Breast epithelium (tissue), 3 donors: ENCODE measurements around the gene ZNF175.

Source experiments
- POLR2A ChIP-seq: fragments of 450-650 bp; IDR thresholded peaks from one replicate; pipeline ENCODE4 v1.6.1; 2016; ENCODE audit warnings: antibody characterized with exemption, mild to moderate bottlenecking, moderate library complexity
- TF ChIP-seq, protein P1 (sequence below), 3 donors: fragments of 450-650 bp; IDR thresholded peaks; one replicate each; pipeline ENCODE4 v1.5.1; 2016 to 2017; ENCODE audit warnings: antibody characterized with exemption in 3 of 3, mild to moderate bottlenecking in 3 of 3, moderate library complexity in 3 of 3

DNA sequence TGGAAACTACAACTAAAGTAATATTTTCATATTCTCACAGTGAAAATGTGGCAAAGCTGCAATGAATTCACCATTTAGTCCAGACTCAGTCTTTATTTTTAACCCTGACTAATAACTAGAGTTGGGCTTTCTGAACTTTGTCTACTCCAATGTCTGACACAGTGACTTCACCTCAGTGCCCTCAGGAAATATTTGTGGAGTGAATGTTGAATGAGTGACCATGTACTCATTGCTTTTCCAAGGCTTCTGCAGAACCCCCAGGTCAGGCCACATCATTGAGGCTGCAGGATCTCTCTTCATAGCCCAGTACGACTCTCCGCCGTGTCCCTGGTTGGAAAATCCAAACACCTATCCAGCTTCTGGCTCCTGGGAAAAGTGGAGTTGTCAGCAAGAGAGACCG is 1.8 kb downstream of the ZNF175 start:
- TF ChIP-seq, protein P1, sequence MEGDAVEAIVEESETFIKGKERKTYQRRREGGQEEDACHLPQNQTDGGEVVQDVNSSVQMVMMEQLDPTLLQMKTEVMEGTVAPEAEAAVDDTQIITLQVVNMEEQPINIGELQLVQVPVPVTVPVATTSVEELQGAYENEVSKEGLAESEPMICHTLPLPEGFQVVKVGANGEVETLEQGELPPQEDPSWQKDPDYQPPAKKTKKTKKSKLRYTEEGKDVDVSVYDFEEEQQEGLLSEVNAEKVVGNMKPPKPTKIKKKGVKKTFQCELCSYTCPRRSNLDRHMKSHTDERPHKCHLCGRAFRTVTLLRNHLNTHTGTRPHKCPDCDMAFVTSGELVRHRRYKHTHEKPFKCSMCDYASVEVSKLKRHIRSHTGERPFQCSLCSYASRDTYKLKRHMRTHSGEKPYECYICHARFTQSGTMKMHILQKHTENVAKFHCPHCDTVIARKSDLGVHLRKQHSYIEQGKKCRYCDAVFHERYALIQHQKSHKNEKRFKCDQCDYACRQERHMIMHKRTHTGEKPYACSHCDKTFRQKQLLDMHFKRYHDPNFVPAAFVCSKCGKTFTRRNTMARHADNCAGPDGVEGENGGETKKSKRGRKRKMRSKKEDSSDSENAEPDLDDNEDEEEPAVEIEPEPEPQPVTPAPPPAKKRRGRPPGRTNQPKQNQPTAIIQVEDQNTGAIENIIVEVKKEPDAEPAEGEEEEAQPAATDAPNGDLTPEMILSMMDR (IDR thresholded peaks at IDR 0.05), result no peak
- TF ChIP-seq POLR2A, result no peak
